Suppressor macrophage treated with lipopolysaccharide for 1 hour (primary cell): Measurements from ENCODE around the gene MCHR2.
"Not testable (repeated sequence)": the region's sequence is repeated elsewhere in the genome, so short reads cannot be mapped to it uniquely, and the experiment has no call there.

Experiments used
- DNase-seq, 3 donors: peaks; one replicate each; pipeline ENCODE4 v3.0.0-alpha.2; 2020 to 2022

Gene MCHR2, protein sequence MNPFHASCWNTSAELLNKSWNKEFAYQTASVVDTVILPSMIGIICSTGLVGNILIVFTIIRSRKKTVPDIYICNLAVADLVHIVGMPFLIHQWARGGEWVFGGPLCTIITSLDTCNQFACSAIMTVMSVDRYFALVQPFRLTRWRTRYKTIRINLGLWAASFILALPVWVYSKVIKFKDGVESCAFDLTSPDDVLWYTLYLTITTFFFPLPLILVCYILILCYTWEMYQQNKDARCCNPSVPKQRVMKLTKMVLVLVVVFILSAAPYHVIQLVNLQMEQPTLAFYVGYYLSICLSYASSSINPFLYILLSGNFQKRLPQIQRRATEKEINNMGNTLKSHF

DNA sequence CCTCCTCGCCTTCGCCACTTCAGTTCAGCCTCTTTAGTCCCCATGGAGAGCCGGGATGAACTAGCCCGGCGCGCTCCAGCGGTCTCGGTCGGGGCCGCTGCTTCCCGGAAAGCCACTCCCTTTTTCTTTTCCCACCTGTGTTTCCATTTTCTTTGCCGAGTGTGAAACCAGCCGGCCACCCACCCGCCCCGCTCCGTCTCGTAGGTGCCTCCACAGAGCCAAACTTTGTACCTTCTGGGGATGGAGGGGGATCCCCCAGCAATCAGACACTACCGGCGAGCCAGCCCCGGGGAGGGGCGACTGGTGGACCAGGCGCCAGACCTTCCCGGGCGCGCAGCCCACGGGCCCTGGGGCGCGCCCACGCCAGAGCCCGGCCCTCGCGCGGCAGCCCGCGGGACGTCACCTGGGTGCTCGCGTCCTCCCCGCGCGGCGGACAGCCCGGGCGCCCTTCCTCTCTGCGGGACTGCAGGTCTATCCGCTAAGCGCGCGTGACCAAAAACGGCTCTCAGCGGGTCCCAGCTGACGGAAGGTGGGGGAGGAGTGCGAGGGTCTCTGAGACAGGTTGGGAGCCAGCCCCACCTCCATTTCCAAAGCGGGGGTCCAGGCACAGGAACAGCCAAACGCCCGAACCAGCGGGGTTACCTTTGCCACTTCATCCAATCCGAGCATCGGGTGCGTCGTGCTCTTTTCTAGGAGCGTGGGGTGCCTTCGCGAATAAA lies at the start of gene MCHR2:
MCHR2 (minus strand) TSS at position 691 of the 719 bp plus-strand sequence. CDS start 38,076 bp downstream, outside the sequence.
- no peak for DNase-seq

DNA sequence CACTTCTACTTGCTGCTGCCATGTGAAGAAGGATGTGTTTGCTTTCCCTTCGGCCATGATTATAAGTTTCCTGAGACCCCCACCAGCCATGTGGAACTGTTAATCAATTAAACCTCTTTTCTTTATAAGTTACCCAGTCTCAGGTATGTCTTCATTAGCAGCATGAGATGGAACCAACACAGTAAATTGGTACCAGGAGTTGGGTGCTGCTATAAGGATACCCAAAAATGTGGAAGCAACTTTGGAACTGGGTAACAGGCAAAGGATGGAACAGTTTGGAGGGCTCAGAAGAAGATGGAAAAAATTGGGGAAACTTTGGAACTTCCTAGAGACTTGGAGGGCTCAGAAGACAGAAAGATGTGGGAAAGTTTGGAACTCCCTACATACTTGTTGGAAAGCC lies 44.5 kb upstream of the MCHR2 start:
- DNase-seq = not testable (repeated sequence)

DNA sequence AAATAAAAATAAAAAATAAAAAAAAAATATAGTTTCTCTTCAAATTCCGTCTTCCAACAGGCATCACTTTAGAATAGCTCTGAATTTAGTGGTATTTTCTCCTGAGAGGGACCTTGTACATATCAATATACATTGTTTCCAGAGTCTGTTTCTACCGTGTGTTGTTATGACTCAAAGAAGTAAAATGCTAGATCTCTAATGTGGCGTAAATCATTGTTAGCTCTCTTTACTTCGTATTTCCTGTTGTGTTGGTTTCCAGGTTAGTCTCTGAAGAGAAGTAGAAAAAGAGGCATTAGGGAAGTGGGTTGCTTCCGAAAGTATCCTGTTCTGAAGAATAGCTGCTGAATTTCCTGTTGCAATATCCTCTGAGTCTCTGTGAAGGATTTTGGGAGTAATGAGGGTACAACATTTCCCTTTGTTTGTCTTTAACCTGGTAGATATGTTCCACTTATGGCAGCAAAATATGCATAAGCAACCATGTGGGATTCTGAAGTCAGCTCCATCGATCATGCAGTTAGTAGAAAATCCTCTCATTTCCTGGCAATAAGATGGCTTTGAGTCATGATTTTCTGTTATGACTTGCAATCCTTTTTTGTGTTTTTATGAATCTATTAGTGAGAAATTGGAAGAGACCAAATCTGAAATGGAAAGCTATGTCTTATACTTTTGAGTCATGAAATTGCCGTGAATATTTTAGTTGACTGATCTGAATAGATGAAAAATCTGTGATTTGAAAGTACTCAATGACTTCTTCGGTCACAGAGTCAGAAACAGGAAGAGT lies 42.0 kb upstream of the MCHR2 start:
- DNase-seq = no peak

DNA sequence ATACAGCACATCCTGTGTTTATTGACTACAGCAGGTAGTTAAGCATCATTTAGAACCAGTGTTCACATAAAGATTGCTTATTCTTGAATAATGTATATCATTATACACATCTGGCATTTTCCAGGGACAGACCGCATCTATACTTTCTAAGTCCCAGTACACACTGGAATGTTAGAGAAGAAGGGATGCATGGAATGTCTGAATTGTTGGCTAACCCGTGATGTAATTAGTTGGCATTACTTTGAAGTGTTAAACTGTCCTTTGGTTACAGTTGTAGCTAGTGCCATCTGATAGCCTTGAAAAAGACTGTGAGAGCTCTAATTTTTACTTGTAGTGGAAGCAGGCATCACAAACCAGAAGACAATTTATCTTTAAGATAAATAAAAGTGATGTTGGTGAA lies 29.8 kb upstream of the MCHR2 start:
- DNase-seq = no peak

DNA sequence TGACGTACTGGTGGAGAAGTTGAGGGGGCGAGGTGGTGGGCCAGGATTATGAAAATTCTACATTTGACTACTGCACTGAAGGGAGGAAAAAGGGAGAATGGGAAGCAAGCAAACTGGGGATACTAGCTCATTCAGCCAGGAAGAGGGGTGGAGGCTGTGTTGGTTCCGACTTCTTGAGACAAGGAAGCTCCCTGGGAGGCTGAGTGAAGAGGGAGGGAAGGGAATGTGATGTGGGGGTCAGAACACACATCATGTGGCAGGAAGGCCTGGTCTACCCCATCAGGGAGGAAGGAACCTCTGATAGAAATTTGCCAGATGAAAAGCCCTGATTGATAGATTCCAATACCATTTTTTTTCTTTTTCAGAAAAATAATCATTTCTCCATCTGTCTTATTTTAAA lies 28.8 kb upstream of the MCHR2 start:
- DNase-seq = no peak

DNA sequence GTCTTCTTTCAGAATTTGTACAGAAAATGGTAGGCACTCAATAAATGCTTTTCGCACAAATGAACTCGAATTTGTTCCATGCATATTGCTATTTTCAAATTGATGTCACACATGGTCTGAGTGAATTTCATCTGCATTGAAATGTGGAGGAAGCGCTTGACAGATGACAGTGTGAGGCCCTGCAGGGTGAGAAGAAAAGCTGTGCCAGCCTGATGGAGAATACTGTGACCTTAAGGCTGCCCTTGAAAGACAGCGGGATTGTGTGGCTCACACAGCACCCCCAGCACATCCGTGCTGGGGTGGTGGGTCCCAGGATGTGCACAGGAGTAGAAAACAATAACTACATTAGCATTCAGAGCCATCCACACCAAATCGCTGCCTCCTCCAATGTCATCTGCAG lies 14.8 kb upstream of the MCHR2 start:
- no peak for DNase-seq

DNA sequence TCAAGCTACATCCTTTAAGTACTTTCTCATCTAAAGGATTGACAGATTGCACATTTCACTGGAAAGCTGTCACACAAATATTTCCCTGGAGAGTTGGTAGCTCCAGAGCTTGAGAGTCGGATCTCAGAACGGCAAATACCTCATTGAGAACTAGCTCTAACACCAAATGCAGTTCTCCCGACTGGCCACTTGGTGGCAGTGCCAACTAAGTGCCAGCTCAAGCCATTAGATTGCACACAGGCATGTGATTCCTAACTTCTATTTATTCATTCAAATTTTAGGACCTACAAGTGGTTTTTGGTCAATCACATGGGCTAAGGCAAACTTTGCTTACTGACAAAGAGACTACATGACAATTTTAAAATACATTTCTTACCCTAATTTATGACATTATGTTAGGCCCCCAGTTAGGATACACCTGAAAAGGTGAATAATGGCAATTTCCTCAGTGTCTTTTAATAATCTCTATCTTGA lies 7.9 kb upstream of the MCHR2 start:
- DNase-seq = peak; percentile 64 to 73 (median 69)

DNA sequence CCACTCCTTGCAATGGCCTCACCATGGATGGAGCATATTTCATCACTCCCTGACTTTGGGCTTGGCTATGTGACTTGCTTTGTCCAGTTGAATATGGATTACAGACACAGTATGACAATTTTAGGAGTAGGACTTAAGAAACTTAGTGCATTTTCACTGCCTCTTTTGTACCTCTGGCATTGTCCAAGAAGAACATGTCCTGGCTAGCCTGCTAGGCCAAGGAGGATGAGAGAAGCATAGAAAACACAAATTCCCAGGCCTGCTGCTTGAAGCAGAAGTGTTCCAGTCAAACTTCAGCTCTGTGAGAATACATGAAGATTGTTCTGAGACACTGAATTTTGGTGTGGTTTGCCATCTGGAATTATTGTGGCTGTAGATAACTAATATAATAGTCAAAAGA lies 3.1 kb upstream of the MCHR2 start:
- DNase-seq = no peak

DNA sequence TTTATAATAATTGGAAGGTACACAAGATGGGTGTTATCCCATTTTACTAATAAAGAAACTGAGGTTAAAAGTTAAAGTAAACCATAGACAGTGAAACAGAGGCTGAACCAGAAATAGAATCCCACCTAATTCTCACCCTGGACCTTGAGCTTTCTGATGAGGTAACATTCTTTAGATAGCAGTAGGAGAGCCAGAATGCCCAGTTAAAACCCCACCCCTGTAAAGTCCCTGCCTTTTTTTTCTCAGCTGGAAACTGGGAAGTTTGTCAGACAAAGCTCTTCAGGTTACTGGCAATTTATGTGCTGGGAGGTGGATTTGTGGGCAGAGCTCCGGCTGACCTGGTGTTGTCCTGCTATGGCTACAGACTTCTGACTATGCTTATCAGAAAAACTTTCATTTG lies 1.9 kb upstream of the MCHR2 start:
- DNase-seq = no peak

DNA sequence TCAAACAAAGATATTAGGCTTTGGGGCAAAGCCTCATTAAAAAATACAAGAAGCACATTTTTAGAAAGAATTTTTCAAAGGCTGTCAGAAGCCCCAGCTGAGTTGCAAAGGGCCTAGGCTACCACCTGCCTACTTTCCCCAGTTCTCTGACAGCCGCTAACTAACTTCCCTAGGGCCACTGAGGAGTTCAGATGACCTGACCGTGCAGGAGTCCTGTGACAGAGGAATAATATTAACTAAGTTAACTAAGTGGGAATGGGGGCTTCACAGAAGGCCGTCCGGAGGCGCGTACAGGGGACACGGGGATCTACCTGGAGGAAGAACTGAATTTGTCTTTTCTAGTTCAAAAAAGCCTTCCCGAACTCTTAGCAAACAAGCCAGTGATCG lies 884 bp downstream of the MCHR2 start:
- no peak for DNase-seq

DNA sequence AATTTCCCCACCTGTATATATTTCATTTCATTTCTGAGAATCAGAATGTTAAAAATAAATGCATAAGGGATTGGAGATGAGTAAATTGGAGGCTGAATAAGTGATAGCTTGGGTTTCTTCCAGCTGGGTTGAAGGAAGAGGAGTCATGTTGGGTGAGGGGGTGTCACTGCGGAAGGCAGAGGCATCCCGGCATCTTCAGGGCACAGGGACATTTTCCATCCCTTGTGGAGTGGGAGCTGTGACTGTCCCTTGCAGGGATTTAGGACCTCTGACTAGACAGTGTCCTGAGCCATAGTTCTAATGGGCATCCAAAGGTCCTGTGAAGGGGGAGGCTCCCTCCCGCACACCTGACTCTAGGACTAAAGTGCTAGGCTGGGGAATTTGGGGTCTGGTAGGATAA lies 2.1 kb downstream of the MCHR2 start:
- no peak for DNase-seq

DNA sequence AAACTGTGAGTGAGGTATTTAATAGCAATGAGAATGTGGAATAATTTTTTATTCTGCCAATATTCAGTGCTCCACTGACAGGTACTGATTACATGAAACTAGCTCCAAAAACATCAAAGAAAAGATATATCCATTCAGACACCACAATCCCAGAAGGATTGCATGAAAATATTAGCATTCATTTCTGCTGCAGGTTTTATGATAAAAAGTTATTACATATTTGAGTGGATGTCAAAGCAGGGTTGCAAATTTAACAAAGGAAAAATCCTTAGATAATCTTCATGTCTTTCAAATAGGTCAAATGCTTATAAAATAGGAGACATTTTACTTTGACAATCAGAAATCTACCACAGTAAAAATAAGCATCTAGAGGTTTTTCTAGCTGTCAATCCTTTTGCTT lies 13.3 kb downstream of the MCHR2 start:
- DNase-seq = no peak

DNA sequence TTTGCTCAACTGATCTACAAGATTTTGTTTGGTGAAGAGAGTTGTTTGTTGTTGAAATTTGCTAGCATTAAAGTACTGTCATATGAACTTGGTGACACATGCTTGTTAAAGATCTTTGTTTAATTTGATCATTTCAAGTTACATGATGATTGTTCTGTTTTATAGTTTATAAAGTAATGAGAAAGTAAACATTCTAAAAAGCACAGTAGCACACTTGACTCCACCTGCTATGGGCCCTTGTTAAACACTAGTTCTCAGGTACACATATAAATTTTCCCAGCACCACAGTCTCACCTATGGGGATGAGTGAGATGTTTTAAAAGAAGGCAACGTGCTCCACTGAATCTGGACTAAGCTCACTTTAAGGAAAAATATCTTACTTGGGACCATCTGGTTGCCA lies 14.1 kb downstream of the MCHR2 start:
- DNase-seq = no peak

DNA sequence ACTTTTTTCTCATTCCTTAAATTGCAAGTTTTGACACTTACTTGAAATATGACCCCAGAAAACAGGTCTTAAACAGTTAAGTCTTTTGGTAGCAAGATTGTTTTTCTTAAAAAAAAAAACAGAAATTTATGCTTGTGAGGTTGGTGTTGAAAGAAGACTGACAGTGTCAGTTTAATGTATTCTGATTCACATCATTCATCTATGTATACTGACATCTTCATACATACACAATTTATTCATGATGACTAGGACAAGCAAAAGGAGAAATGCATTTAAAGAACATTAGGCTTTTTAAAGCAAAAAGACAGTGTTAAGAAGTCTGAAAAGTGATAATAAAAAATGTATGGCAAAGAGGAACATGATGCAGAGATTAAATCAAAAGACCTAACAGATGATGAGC lies 27.0 kb downstream of the MCHR2 start:
- no peak for DNase-seq

DNA sequence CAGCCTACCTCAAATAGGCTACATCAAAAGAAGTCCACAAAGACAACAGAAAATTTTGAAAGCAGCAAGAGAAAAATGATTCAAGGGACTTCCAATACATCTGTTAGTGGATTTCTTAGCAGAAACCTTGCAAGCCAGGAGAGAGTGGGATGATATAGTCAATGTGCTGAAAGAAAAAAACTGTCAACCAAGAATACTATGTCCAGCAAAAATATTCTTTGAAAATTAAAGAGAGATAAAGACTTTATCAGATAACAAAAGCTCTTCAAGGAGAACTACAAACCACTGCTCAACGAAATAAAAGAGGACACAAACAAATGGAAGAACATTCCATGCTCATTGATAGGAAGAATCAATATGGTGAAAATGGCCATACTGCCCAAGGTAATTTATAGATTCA lies 34.0 kb downstream of the MCHR2 start:
- DNase-seq = no peak

DNA sequence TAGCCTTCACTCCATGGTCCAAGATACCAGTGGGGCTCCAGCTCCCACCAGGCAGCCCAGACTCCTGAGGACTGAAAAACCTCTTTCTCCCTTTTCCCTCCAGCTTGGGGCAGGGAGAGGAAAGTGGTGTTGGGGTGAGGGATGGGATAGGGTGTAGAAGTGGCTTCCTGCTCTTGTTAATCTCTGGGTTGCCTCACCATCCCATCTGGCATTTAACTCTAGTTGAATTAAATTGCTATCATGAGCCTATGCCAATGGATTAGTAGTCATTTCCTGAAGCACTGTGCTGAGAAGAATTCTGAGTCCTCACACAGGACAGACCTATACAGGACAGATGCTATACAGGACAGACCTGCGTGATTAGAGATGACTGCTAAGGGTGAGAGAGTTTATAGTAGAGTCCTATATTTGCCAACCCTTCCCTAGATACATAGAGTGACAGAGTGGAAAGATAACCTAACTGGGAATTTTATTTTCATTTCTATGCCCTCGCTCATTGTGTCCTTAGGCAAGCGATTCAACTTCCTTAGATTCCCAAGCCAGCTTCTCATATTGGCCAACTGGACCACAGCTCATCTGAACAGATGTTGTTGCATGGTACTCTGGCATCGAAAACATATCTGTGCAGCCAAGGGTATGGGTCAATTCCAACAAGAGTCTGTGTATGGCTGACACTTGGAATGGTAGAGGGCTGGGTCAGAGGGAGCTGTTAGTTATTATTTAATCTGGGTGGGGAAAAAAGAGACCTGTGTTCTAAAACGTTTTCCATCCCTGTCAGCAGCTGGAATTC lies 42.8 kb downstream of the MCHR2 start:
- no peak for DNase-seq

DNA sequence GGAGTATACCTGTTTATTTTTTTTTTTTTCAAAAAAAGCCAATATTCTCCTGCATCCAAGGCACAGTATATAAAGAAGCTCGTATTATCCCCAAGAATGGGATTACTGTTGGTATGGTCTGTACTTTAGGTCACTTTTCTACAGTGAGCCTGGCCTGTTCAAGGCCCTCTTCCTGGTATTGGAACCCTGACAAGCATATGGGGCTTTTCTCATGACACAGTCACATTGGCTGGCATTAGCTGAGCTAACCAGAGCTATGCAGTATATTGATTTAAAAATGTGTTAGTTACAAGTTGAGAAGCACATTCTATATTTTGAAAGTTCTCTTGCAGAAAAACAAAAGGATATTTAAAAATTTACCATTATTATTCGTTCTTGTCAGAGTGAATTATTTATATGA lies 48.0 kb downstream of the MCHR2 start:
- no peak for DNase-seq

DNA sequence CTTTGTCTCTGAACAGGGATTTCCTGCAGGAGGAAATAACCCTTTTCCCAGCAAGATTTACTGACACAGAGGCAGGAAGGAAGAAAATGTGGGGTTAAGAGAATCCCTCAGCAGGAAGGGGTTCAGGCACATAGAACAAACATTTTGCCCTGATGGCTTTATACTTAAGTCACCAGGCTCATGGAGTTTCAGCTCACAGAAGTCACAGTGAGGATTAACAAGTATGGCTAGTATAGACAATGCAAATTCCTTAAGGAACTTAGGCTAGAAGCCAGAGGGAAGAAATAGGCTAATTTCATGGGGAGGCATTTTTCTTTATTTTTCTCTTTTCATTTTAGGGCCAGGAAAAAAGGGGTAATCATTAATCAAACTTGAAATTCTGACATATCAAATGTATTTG lies 50.2 kb downstream of the MCHR2 start:
- no peak for DNase-seq

DNA sequence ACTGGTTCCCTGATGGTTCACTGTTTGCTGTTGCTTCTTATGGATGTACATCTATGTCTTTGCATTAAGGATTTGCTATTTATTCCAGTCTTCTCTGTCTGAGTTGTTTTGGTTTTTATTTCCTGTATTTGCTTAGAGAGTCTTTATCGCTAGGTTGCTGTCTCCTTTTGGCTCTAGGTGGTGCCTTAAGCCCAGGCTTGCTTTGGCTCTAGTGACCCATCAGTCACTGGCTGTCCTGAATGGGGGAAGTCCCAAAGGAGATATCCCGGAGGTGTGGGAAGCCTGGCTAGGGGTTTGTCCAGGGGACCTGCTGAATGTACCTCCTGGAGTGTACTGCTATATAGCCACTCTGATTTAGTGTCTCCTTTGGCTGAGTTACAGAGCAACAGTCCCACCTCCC lies 53.4 kb downstream of the MCHR2 start:
- no peak for DNase-seq

DNA sequence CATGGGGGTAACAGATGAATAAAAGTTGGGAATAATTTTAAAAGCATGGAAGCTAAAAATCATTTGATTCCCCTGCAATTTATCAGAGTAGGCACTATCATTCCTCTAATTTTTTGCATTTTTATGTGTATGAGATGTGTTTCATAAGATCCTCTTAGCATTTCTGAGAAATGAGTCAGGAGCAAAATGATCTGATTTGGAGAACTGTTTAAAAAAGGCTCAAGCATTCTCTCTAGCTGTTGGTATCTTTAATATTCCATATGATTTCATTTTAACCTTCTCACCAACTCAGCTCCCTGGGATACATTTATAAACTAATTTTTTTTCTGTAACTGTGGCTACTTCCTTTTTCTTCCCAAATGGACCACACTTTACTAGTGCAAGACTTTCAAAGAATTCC lies 60.9 kb downstream of the MCHR2 start:
- DNase-seq = no peak

DNA sequence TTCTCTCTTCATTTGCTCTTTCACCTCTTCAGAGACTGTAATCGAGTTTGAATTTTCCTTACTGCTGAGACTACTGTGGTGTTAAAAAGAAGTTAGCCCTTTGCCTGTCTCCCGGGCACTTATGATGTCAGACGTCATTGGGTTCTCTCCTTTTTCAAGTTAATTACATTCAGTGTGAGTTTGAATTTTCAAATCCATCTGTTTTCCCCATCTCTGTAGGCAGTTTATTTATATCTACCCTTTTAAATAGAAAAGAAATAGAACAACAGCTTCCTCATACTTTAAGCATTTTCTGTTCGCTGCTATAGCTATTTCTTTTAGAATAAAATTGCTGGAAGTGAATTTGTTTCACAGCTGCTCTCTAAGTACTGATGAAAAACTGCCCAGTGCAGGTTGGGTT lies 81.4 kb downstream of the MCHR2 start:
- no peak for DNase-seq

DNA sequence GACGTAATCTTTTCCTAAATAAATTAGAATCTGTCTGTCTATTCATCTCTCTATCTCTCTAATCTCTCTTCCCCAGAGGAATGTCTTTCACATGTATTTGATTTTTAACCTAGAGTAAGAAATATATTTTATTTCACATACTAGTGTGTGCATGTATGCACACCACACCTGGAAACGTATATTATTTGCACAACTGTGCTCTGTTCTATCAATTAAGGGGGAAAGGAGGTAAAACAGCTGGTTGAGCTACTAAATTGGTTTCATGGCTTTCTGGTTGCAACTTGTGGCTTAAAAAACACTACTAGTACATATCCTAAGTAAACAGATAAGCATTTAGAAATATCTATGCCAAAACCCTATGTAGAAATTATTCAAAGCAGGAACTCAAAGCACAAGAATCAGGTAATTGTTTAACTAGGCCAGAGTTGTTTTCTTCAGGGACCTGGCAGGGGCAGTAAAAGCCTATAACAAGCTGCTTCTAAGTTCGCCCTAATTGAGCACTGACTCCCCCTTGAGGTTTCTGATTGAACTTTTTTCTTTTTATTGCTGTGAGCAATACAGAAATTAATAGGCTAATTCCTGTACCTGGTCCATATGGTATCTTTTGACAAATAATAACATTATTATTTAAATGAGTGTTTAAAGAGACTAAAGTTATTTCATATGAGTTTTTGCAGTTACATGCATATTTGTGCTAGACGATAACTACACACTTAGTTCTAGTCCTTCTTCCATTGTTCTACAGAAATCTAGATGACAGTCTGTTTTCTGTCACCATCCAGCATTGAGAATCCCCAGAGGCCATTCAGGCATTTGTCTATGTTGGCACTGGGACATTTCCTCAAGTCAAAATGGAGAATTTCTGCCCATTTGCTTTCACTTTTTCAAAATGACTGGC lies 88.6 kb downstream of the MCHR2 start:
- peak; percentile 21 to 46 (median 39) for DNase-seq
